ENCODE results near the gene MADD.

MADD gene

GRCh38 chr11:47271961-47272661, 2.2 kb downstream of the MADD start:
- DNase-seq (ENCODE audit: insufficient read length, low spot score) = no peak
- FAIRE-seq = no peak

- DNase-seq (ENCODE audit: insufficient read length, low spot score) (no peak), FAIRE-seq (no peak)
Observed at GRCh38 chr11:47272706-47273105, 2.8 kb downstream of the MADD start.

- no peak for FAIRE-seq
- no peak for DNase-seq (ENCODE audit: insufficient read length, low spot score)
Observed at GRCh38 chr11:47274495-47275235, 4.7 kb downstream of the MADD start.

GRCh38 chr11:47276923-47277322, 7.0 kb downstream of the MADD start:
- DNase-seq (ENCODE audit: insufficient read length, low spot score) = no peak
- FAIRE-seq = no peak

- FAIRE-seq (no peak), DNase-seq (ENCODE audit: insufficient read length, low spot score) (no peak)
Observed at GRCh38 chr11:47278058-47278457, 8.1 kb downstream of the MADD start.

- FAIRE-seq = no peak
- no peak for DNase-seq (ENCODE audit: insufficient read length, low spot score)
Observed at GRCh38 chr11:47278769-47279168, 8.8 kb downstream of the MADD start.

GRCh38 chr11:47280099-47280498, 10.2 kb downstream of the MADD start:
- FAIRE-seq = no peak
- no peak for DNase-seq (ENCODE audit: insufficient read length, low spot score)

GRCh38 chr11:47280860-47281259, 10.9 kb downstream of the MADD start:
- no peak for DNase-seq (ENCODE audit: insufficient read length, low spot score)
- FAIRE-seq = no peak

- DNase-seq (ENCODE audit: insufficient read length, low spot score) = no peak
- no peak for FAIRE-seq
Observed at GRCh38 chr11:47282462-47282861, 12.5 kb downstream of the MADD start.

- no peak for FAIRE-seq
- no peak for DNase-seq (ENCODE audit: insufficient read length, low spot score)
Observed at GRCh38 chr11:47284151-47284550, 14.2 kb downstream of the MADD start.

DNA sequence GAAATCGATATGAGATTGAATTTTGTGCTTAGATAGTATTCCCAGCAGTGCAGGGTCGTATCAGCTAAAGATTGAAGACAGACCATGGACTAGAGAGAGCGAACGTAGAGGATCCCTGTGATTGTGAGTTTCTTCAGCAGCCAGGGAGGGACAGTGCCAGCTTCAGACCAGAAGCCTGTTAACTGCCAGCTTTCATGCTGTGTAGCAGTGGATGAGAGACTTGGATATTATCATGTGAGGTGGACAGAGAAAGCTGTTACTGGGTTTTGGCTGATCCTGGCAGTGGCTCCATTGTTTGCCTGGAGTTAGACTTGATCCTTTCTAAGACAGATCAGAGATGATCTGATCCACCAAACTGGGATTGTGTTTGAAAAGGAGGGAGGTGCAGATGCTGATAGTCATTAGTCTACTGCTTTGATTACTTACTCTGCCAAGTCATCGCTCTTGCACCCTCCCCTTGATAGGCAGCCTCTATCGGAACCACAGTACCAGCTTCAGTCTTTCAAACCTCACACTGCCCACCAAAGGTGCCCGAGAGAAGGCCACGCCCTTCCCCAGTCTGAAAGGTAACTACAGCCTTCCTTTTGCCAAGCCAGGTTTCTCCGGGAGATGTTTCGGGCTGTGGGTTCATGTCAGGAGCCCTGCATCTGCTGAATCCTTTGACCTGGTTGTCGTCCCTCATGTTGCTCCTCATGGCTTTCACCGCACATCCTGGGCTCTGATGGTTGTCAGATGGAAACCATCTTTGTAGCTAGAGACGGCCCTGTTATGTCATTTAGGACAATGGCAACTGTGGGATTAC, 16.2 kb downstream of the MADD start:
- DNase-seq (ENCODE audit: insufficient read length, low spot score) (no peak), FAIRE-seq (no peak)

- DNase-seq (ENCODE audit: insufficient read length, low spot score) = no peak
- FAIRE-seq = no peak
Observed at GRCh38 chr11:47288066-47288465, 18.1 kb downstream of the MADD start.

DNA sequence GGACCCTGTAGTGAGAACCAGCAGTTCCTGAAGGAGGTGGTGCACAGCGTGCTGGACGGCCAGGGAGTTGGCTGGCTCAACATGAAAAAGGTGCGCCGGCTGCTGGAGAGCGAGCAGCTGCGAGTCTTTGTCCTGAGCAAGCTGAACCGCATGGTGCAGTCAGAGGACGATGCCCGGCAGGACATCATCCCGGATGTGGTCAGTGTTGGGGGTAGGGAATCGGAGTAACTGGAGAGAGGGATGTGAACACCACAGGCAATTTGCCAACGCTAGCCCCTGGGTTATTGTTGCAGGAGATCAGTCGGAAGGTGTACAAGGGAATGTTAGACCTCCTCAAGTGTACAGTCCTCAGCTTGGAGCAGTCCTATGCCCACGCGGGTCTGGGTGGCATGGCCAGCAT, 19.9 kb downstream of the MADD start:
- no peak for FAIRE-seq
- DNase-seq (ENCODE audit: insufficient read length, low spot score) = no peak

DNA sequence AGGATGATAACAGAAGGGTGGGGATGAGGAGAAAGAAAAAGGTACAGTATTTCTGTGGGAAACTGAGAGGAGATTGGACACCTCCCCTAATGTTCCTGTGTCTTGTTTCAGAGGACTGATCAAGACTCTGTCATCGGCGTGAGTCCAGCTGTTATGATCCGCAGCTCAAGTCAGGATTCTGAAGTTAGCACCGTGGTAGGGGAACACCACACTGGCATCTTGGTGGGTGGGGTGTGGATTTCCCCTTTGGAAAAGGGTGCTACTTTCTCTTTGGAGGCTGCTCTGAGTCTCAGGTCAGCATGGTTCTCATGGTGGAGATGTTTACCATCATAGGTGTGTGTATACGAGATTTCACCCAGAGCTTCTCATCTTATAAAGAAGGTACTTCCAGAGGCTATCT, 25.5 kb downstream of the MADD start:
- no peak for FAIRE-seq
- no peak for DNase-seq (ENCODE audit: insufficient read length, low spot score)

DNA sequence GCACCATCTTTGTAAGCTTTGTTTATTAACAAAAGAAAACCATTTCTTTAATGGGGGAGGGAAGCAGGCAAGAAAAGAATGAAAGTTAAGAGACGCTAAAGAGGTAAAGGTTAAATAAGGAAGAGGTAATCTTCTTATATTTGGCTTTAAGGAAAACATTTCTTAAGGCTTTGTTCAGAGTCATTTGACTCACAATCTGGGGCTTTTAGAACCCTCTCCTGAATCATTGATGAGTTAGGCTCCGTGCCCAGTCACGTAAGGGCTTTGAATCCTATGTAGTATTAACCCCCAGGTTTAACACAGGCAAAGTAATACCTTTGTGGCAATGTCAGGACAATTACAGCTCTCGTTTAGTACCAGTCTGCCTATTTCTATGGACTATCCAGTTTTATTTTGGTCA, 26.1 kb downstream of the MADD start:
- FAIRE-seq = no peak
- no peak for DNase-seq (ENCODE audit: insufficient read length, low spot score)

DNA sequence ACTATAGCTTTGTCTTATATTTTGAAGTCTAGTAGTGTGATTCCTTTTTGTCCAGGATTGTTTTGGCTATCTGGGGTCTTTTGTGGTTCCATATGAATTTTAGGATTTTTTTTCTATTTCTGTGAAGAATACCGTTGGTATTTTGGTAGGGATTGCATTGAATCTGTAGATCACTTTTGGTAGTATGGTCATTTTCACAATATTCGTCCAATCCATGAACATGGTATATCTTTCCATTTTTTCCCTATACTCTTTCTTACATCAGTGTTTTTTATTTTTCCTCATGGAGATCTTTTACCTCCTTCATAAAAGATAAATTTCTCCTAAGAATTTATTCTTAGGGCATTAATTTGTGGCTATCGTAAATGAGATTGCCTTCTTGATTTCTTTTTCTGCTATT, 29.1 kb downstream of the MADD start:
- DNase-seq (ENCODE audit: insufficient read length, low spot score) = no peak
- no peak for FAIRE-seq

- FAIRE-seq = no peak
Observed at GRCh38 chr11:47302853-47303252, 32.9 kb downstream of the MADD start.

GRCh38 chr11:47305734-47306483, 36.0 kb downstream of the MADD start:
- FAIRE-seq = peak; percentile 16
- no peak for DNase-seq (ENCODE audit: insufficient read length, low spot score)

More at GRCh38 chr11:47302853-47303252, 32.9 kb downstream of the MADD start:
- DNase-seq (ENCODE audit: insufficient read length, low spot score) = no peak

DNA sequence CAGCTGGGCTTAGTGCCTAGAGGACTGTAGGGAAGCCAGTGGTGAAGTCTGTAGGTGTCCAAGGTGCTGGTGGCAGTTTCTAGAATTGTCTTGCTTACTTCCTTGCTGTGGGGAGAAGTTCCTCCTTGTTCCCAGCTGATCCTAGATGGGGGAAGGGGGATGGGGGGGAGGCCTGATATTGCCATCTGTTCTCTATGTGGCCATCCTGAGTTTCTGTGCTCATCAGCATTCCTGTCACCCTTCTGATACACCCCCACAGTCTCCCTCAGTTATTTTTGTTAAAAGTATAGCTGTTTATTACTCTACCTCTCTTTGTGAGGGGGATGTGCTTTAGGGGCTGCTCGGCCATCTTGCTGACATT, 36.5 kb downstream of the MADD start:
- FAIRE-seq (no peak), DNase-seq (ENCODE audit: insufficient read length, low spot score) (no peak)

- DNase-seq (ENCODE audit: insufficient read length, low spot score) = no peak
- FAIRE-seq = no peak
Observed at GRCh38 chr11:47308050-47308823, 38.3 kb downstream of the MADD start.
